Heart right ventricle (tissue), 16 donors: ENCODE results near the gene FOXN3. TPM values are rescaled to one million over a fixed set of nuclear protein-coding genes. Genes with fewer than 3 reads are reported as not detected.

Source experiments
- ATAC-seq, 8 donors: fragments of 200-7000 bp; cut with Tn5 transposase; one replicate each; pipeline ENCODE4 v1.9.1; 2020; ENCODE audit warnings: mild to moderate bottlenecking in 8 of 8, moderate library complexity in 8 of 8, moderate number of reproducible peaks in 1 of 8
- DNase-seq, 2 donors: peaks; one replicate each; pipeline ENCODE4 v3.0.0-alpha.2; 2020
- H3K27ac ChIP-seq, 10 donors: fragments of 200-600 bp; sonication (generic) in 2 of 10; one replicate each; pipeline versions ENCODE4 v1.5.0 to v1.8.0; 2020 to 2022; ENCODE audit warnings: mild to moderate bottlenecking in 3 of 10
- H3K27me3 ChIP-seq, 7 donors: fragments of 200-600 bp; one replicate each; pipeline ENCODE4 v1.8.0; 2021 to 2022; ENCODE audit warnings: mild to moderate bottlenecking in 2 of 7
- H3K36me3 ChIP-seq, 9 donors: fragments of 200-600 bp; sonication (generic) in 1 of 9; one replicate each; pipeline versions ENCODE4 v1.5.0 to v1.8.0; 2020 to 2022; ENCODE audit warnings: mild to moderate bottlenecking in 2 of 9
- H3K4me1 ChIP-seq, 9 donors: fragments of 200-600 bp; sonication (generic) in 1 of 9; one replicate each; pipeline versions ENCODE4 v1.5.0 to v1.8.0; 2020 to 2022; ENCODE audit warnings: mild to moderate bottlenecking in 4 of 9
- H3K4me3 ChIP-seq, 10 donors: fragments of 200-600 bp; sonication (generic) in 2 of 10; one replicate each; pipeline versions ENCODE4 v1.5.0 to v1.8.0; 2020 to 2022; ENCODE audit warnings: mild to moderate bottlenecking in 7 of 10, moderate library complexity in 2 of 10
- H3K9me3 ChIP-seq, 11 donors: fragments of 200-600 bp in 10 of 11; sonication (generic) in 2 of 11; one replicate each; pipeline versions ENCODE4 v1.5.0 to v1.8.0; 2013 to 2022; ENCODE audit warnings: mild to moderate bottlenecking in 2 of 11, control low read depth in 1 of 11, moderate library complexity in 1 of 11
- CTCF ChIP-seq, 9 donors: fragments of 200-600 bp; sonication (generic) in 2 of 9; IDR thresholded peaks; one replicate each; pipeline versions ENCODE4 v1.5.0 to v1.8.0; 2021 to 2022; ENCODE audit warnings: antibody characterized with exemption in 9 of 9, mild to moderate bottlenecking in 5 of 9, moderate library complexity in 1 of 9
- WGBS, 2 donors: extraction: QIAGEN DNeasy Blood & Tissue Kit; methylation state at CpG; one replicate each; pipeline ENCODE4 v1.1.7; 2013; ENCODE audit warnings: inconsistent platforms in 1 of 2; 5-methylcytosine and 5-hydroxymethylcytosine counted together
- intact Hi-C, 10 donors: fragments of 100-400 bp; cut with DNase I; formaldehyde crosslinking; loops; one replicate each; pipeline versions ENCODE4 v1.11.1 to v1.14.2; 2022
- polyA plus RNA-seq, 2 donors: library from polyadenylated mRNA; stranded (reverse); fragments of 200-250 nt; gene quantifications; one replicate each; pipeline ENCODE4 v1.2.3, GENCODE V29; 2013
- total RNA-seq, 10 donors: library from RNA; stranded (reverse); fragmentation: NEBNext Ultra II Directional in 3 of 10; extraction: Animal tissue kit (Norgen Biotek cat#: 25700) in 3 of 10; gene quantifications; one replicate each; pipeline versions ENCODE4 v1.2.1 to v1.2.4, GENCODE V29; 2021 to 2023
- donor health status: Arrhythmogenic right ventricular cardiomyopathy.
- donor health status: ischemic (EF 13 %, LVEDD 7.1; RV severe dilation, severe dysfunction).
- donor health status: healthy with polysubstance abuse.
- donor health status: DM: no; HTN: yes; CAD: no.
- donor health status: DM: no; HTN: no; CAD: no.
- donor health status: ischemic (EF 25% LVEDD 6.9; RV normal size, moderate dysfunction).
- donor health status: ischemic (EF 25% LVEDD 5.7; RV mildly dilated, moderate dysfunction).
- donor health status: healthy.
- donor health status: DM: yes; HTN: yes; CAD: no.
- donor health status: Ischemic cardiomyopathy.
- donor health status: ischemic (EF 35%, LVEDD 5.7; RV mildly dilated, moderate dysfunction).
- donor health status: nonischemic (EF 11% LVEDD 7.7; RV severe dilation, severe dysfunction).
- donor health status: DM: yes; HTN: yes; CAD: no.
- donor health status: PGD.
- donor health status: ischemic (EF 29% LVEDD 5.4; RV normal size, mild dysfunction).
- donor health status: nonischemic (EF 23%, LVEDD 6.1; RV moderate dilation, normal function).

Gene FOXN3
- total and polyA plus RNA-seq, 12 donors = 13.0 to 150 (median 107) TPM

GRCh38 chr14:89309670-89310177, 107.3 kb downstream of the FOXN3 start:
- 88 to 89% methylated on average over 11 of the region's 11 CpGs for whole genome bisulfite sequencing, 2 donors
- TF ChIP-seq CTCF (IDR thresholded peaks at IDR 0.05) = no peak
- Histone ChIP-seq H3K9me3 (peaks cover 0 to 5% (median 0%) of the 10 kb centered on the region in 11 donors), H3K4me3 (no peak overlapping the region), H3K4me1 (peaks cover 0 to 59% (median 39%) of the 10 kb centered on the region in 9 donors), H3K27ac (peak overlapping the region in 1 of 10 donors; percentile 57), H3K27me3 (no peaks in the 10 kb centered on the region), H3K36me3 (no peaks in the 10 kb centered on the region)
- ATAC-seq (peak in 1 of 8 donors; percentile 6), DNase-seq (no peak)
- intact Hi-C loops = loop anchor here in 5 of 10 donors (10.0 kb wide), 3 partner anchors 85 to 135 kb away; partner anchors contain the start of gene FOXN3 (in 3 of the 5)

GRCh38 chr14:89308232-89308959, 108.6 kb downstream of the FOXN3 start:
- no peak for TF ChIP-seq CTCF (IDR thresholded peaks at IDR 0.05)
- H3K27ac ChIP-seq = peak overlapping the region in 1 of 10 donors; percentile 57
- no peaks in the 10 kb centered on the region for H3K27me3 ChIP-seq
- peak in 1 of 8 donors; percentile 32 for ATAC-seq
- DNase-seq = no peak
- 82 to 84% methylated on average over 10 of the region's 10 CpGs for WGBS, 2 donors
- no peaks in the 10 kb centered on the region for H3K9me3 ChIP-seq
- no peak overlapping the region for H3K4me3 ChIP-seq
- intact Hi-C loops = loop anchor here in 5 of 10 donors (10.0 kb wide), 3 partner anchors 86 to 134 kb away; partner anchors contain the start of gene FOXN3 (in 3 of the 5)
- no peaks in the 10 kb centered on the region for H3K36me3 ChIP-seq
- peaks cover 3 to 66% (median 52%) of the 10 kb centered on the region in 9 donors for H3K4me1 ChIP-seq

GRCh38 chr14:89307409-89307808, 109.6 kb downstream of the FOXN3 start:
- Histone ChIP-seq H3K27me3 (no peaks in the 10 kb centered on the region), H3K9me3 (no peaks in the 10 kb centered on the region), H3K27ac (no peak overlapping the region), H3K4me3 (no peak overlapping the region), H3K4me1 (peaks cover 8 to 76% (median 61%) of the 10 kb centered on the region in 9 donors), H3K36me3 (no peaks in the 10 kb centered on the region)
- intact Hi-C loops = loop anchor here in 5 of 10 donors (10.0 kb wide), 3 partner anchors 87 to 133 kb away; partner anchors contain the start of gene FOXN3 (in 3 of the 5)
- WGBS, 2 donors = 92 to 93% methylated on average over 8 of the region's 8 CpGs
- TF ChIP-seq CTCF (IDR thresholded peaks at IDR 0.05) = no peak
- ATAC-seq (no peak), DNase-seq (no peak)

GRCh38 chr14:89304972-89305703, 111.9 kb downstream of the FOXN3 start:
- Histone ChIP-seq H3K27me3 (no peaks in the 10 kb centered on the region), H3K9me3 (no peaks in the 10 kb centered on the region), H3K4me1 (peaks cover 8 to 82% (median 61%) of the 10 kb centered on the region in 9 donors), H3K36me3 (no peaks in the 10 kb centered on the region), H3K27ac (peak overlapping the region; percentile 64 to 95 (median 88)), H3K4me3 (no peak overlapping the region)
- DNase-seq = peak in 1 of 2 donors; percentile 47
- no peak for TF ChIP-seq CTCF (IDR thresholded peaks at IDR 0.05)
- intact Hi-C loops = loop anchor here in 6 of 10 donors (5.0 to 10.0 kb wide), 4 partner anchors 90 to 130 kb away; partner anchors contain the start of gene FOXN3 (in 5 of the 6)
- ATAC-seq = peak in 7 of 8 donors; percentile 18 to 35 (median 32)
- WGBS, 2 donors = 45 to 51% methylated on average over 16 of the region's 16 CpGs
